Measurements from ENCODE around the gene C2orf76. TPM values are rescaled to one million over a fixed set of nuclear protein-coding genes. Genes with fewer than 3 reads are reported as not detected.
A peak's percentile ranks its signal among the peaks of the same experiment; 100 is the strongest.

Gene C2orf76
- total and polyA plus RNA-seq, 2 of the 4 experiments (the other 2 are of a cell fraction) = 10.6 to 12.6 TPM

DNA sequence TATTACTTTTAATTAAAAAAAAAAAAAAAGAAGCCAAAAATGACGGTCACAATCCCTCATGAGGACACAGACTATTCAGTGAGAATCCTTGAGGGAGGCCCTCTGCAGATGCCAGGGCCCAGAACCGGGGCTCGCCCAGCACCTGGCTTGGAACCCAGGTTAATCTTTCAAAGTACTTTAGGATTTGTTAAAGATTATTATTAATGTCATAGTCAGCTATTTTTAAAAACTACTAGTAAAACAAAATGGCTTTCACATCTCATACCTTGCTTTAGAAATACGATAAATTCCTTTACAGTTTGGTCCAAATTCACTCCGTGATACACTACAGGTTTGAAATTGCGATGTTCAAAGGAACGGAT lies 27.1 kb downstream of the C2orf76 start:
- no peak overlapping the region for H2BK15ac ChIP-seq (ENCODE audit: low read depth, low read length)
- TF ChIP-seq MAFK (IDR thresholded peaks at IDR 0.05; ENCODE audit: low read depth, low read length) (peak; percentile 81), CHD1 (IDR thresholded peaks at IDR 0.05; ENCODE audit: low read depth, low read length) (no peak)
- H2BK20ac ChIP-seq (ENCODE audit: low read depth, low read length) = no peak overlapping the region
- H3K4me2 ChIP-seq (ENCODE audit: low read depth, low read length) = no peak overlapping the region
- H3K4ac ChIP-seq (ENCODE audit: low read depth, low read length) = no peak overlapping the region
- CTCF ChIA-PET = no interaction called here
- no peak overlapping the region for H3K56ac ChIP-seq (ENCODE audit: extremely low read depth, insufficient read depth, low read length)
- no peaks in the 10 kb centered on the region for H3K4me1 ChIP-seq (ENCODE audit: control insufficient read depth, insufficient read depth, low read length)
- ATAC-seq (ENCODE audit: low read depth) = no peak
- H2BK120ac ChIP-seq (ENCODE audit: low read depth, low read length) = no peak overlapping the region
- no peak overlapping the region for H4K91ac ChIP-seq (ENCODE audit: insufficient read depth, low read depth, low read length)
- no peaks in the 10 kb centered on the region for H3K9me3 ChIP-seq (ENCODE audit: control insufficient read depth, insufficient read depth, low read length)
- in situ Hi-C loops (cut with MboI; ENCODE audit: low sequenced_read_pairs) (no loop called here), dilution Hi-C loops (cut with HindIII; ENCODE audit: low sequenced_read_pairs, unreplicated experiment) (no loop called here), intact Hi-C loops (cut with micrococcal nuclease) (no loop called here)
- no TSS peak for BruUV-seq (replicated peaks)
- no peak overlapping the region for H4K8ac ChIP-seq (ENCODE audit: low read depth in 2 of 2, low read length in 2 of 2)
- no peak overlapping the region for H3K14ac ChIP-seq (replicated peaks; ENCODE audit: low read depth, low read length)
- no peaks in the 10 kb centered on the region for H4K20me1 ChIP-seq (ENCODE audit: insufficient read depth, low read length)
- H3K23ac ChIP-seq (ENCODE audit: low read depth, low read length) = no peak overlapping the region
- H3K18ac ChIP-seq (ENCODE audit: low read depth, low read length) = no peak overlapping the region
- H4K5ac ChIP-seq (ENCODE audit: low read depth, low read length) = no peak overlapping the region
- H3K27ac ChIP-seq (ENCODE audit: insufficient read depth, low read length) = no peak overlapping the region
- H2AK5ac ChIP-seq (ENCODE audit: low read depth, low read length) = no peak overlapping the region
- 0 out of 2 replicates have a peak, but pooled peaks cover 3% of the 10 kb centered on the region for H3K36me3 ChIP-seq (ENCODE audit: control insufficient read depth, insufficient read depth, low read length)
- POLR2A ChIA-PET (ENCODE audit: unreplicated experiment) = no interaction called here
- DNase-seq = no peak
- no peaks in the 10 kb centered on the region for H3K79me1 ChIP-seq (ENCODE audit: low read depth in 1 of 2, low read length in 2 of 2)
- no peaks in the 10 kb centered on the region for H3K27me3 ChIP-seq (ENCODE audit: control insufficient read depth, insufficient read depth, low read length)
- no CpG with 5 or more reads among the region's 7 CpGs for WGBS, 2 experiments (ENCODE audit: extremely low coverage in 2 of 2, insufficient read length in 1 of 2)
- H3K4me3 ChIP-seq (ENCODE audit: insufficient read depth, low read depth, low read length) = no peak overlapping the region
- no peak overlapping the region for H2BK5ac ChIP-seq (ENCODE audit: low read depth, low read length, poor library complexity, severe bottlenecking)
- no peaks in the 10 kb centered on the region for H3K9me1 ChIP-seq (ENCODE audit: insufficient read depth, low read length)
- H2AK9ac ChIP-seq (replicated peaks; ENCODE audit: low read depth, low read length, poor library complexity) = no peak overlapping the region
- H2AFZ ChIP-seq (replicated peaks; ENCODE audit: low read length, poor library complexity) = no peak overlapping the region
- H3K9ac ChIP-seq (ENCODE audit: low read depth, low read length) = no peak overlapping the region
